NCI-H69 (cell line): Measurements from ENCODE around the gene P2RX5.

ENCODE experiments used
- DNase-seq: peaks from one replicate; lab custom pipeline; 2025; lab: John Stamatoyannopoulos, UW

P2RX5 gene

DNA sequence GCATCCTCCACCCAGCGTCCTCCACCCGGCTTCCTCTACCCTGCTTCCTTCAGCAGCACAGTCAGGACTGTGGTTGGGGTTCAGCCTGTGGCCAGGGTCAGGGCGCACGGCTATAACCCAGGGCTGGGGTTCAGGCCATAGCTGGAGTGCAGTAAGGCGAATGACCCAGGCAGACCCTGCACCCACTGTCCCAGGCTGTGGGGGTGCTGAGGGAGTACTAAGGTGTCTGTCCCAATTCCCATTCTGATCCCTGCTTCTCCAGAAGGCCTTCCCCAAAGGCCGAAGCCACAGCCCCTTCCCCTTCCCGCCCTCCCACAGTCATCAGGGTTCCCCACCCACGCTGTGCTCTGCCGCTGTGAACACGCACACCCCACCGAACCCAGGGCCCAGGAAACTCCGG, 14.9 kb downstream of the P2RX5 start:
- DNase-seq = no peak

GRCh38 chr17:3679531-3680126, 16.3 kb downstream of the P2RX5 start:
- DNase-seq = no peak

- no peak for DNase-seq
Measured at GRCh38 chr17:3678821-3679530, 17.0 kb downstream of the P2RX5 start.

DNA sequence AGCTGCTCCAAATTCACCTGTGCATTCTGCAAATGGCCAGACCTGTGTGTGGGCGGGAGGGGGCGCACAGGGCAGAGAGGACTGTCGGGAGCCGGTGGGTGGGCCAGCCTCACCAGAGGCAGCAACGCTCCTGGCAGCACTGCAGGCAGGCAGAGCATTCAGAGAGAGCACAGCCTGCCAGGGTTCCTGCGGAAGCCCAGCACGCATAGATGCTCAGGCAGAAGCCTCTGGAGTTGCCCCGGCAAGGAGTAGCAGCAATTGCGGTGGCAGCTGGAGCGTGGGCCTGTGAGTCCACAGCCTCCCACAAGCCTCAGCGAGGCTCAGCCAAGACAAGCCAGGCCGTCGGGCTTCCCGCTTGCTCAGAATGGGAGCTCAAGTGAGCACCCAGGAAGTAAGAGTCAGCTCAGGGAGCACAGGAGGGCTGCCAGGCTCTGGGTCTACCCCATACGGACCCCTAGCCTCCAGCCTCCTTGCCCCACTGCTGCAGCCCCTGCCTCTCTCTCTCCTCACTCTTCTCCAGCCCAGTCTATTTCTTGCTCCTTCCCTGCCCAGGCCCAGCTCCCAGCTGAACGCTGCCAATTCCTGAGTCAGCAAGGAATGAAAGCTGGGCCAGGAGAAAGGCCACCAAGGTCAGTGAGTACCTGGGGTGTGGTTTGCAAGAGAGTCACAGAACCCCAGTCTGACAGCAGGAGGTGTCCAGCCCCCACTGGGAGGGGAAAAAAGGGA, 17.7 kb downstream of the P2RX5 start:
- DNase-seq = no peak

- DNase-seq = no peak
Measured at GRCh38 chr17:3675886-3676285, 20.1 kb downstream of the P2RX5 start.

DNA sequence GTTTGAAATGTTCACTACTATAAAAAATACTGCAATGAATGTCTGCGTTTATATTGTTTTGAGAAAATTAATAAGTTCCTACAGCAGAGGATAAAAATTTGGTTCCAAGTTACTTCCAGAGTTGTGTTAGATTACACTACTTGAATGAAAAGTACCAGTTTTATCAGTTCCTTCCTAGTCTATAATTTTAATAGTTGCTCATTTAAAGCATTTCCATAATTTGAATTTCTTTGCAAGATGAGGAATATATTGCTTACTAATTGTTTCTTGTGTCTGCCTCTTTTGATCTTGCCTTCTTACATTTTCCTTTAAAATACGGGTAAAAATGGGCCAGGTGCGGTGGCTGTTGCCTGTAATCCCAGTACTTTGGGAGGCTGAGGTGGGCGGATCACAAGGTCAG, 23.4 kb downstream of the P2RX5 start:
- no peak for DNase-seq

DNA sequence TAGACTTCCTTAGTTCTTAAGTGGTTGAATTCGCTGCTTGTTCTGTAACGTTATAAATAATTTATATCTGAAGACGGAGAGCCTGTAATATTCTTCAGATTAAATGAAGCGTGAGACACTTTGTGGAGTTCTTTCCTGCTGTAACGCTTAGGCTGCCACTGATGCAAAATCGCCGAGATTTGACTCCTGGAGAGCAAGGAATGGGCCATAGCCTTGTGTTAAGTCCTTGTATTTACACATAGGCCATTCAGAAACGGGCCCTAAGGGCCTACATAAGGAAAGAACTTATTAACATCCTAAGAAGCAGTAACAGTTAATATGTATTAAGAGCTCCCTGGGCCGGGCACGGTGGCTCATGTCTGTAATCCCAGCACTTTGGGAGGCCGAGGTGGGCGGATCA, 26.4 kb downstream of the P2RX5 start:
- no peak for DNase-seq

DNA sequence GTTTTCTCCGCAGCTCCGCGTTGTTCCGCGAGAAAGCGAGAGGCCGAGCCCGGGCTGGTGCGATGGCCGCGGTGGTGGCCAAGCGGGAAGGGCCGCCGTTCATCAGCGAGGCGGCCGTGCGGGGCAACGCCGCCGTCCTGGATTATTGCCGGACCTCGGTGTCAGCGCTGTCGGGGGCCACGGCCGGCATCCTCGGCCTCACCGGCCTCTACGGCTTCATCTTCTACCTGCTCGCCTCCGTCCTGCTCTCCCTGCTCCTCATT, 26.9 kb downstream of the P2RX5 start:
- DNase-seq = no peak

DNA sequence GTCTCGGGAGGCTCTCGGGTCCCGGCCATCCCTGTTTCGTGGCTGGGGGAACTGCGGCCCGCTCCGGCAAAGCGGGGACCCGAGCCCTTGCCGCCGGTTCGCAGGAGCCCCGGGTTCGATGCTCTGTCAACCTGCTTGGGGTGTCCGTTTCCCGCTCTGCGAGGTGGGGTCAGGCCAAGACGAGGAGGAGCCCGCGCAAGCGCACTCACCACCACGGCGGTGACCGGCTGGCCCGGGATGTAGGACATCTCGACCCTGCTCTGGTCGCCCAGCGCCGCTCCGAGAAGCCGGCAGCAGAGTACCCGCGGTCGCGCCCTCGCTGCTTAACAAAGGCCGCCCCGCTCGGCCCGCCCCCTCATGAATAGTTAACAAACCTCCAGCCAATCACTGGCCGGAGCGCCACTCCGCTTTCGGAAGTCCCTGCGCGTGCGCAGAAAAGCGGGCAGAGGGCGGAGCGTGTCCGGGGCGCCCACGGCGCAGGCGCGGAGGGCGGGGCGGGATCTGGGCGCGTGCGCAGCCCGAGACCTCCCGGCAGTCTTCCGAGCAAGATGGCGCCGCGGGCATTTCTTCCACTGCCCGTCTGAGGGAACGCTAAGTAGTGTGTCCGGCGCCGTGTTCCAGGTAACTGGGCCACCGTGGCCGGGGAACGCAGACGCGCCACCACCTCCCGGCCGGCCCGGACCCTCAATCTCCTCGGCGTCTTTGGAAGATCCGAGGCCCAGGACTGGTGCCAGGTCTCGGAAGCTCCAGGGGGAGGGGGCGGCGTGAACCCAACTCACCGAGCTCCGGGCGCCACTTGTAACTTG, 27.5 kb downstream of the P2RX5 start, which contains the start of the genes EMC6 and TAX1BP3:
Gene EMC6 (plus strand): TSS at position 534 of the 806 bp plus-strand sequence. CDS start 335 bp downstream, outside the sequence.
Gene TAX1BP3 (minus strand): TSS at position 300 of the 806 bp plus-strand sequence. CDS start 52 bp downstream, at position 248.
- DNase-seq = peak; percentile 95

GRCh38 chr17:3667366-3668278, 28.3 kb downstream of the P2RX5 start:
- DNase-seq = peak; percentile 69

GRCh38 chr17:3666516-3666915, 29.4 kb downstream of the P2RX5 start:
- no peak for DNase-seq

- no peak for DNase-seq
Measured at GRCh38 chr17:3665834-3666233, 30.1 kb downstream of the P2RX5 start.

- no peak for DNase-seq
Measured at GRCh38 chr17:3663102-3664011, 32.6 kb downstream of the P2RX5 start.

DNA sequence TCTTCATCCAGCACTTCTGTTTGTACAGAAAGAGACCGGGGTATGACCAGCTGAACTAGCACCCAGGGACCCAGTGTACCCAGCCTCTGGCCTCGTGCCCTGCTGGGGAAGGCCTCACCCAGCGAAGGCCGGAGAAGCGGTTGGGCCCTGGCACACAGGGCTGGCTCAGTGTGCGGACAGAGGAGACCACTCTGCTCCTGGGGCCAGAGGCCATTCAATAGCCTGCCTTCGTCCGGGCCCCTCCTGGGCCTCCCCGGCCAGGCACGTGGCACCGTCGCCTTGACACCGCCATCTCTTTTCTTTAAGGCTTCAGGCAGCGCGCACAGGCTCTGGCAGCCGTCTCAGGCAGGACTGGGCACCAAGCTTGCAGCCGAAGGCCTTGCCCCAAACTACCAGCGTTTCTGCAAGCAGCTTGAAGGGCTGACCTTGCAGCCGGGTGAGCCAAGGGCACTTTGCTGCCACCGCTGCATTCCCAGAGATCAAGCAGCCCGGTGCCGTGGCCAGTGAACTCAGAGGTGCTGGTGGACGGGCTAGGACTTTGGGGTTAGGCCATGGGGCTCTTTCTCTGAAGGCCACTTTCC, 35.6 kb downstream of the P2RX5 start:
- no peak for DNase-seq

DNA sequence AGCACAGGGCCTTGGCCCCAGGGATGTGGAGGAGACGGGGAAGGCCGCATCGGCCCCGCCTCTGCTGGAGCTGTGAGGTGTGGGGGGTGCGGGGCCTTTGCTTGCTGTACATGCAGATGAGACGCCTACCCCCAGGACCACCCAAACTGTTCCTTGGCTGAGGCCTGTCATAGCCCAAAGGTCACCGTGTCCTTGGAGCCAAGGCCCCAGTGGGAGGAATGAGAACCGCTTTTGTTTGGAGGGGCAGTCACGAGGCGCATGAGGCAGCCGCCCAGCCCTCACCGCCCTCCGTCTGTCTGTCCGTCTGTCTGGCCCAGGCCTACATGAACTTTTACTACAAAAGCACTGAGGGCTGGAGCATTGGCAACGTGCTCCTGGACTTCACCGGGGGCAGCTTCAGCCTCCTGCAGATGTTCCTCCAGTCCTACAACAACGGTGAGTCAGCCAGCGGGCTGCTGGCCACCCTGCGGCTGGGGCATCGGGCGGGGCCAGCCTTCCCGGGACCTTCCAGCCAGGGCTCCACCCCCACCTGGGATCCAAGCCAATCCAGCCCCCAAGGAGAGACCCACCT, 36.3 kb downstream of the P2RX5 start:
- DNase-seq = no peak

DNA sequence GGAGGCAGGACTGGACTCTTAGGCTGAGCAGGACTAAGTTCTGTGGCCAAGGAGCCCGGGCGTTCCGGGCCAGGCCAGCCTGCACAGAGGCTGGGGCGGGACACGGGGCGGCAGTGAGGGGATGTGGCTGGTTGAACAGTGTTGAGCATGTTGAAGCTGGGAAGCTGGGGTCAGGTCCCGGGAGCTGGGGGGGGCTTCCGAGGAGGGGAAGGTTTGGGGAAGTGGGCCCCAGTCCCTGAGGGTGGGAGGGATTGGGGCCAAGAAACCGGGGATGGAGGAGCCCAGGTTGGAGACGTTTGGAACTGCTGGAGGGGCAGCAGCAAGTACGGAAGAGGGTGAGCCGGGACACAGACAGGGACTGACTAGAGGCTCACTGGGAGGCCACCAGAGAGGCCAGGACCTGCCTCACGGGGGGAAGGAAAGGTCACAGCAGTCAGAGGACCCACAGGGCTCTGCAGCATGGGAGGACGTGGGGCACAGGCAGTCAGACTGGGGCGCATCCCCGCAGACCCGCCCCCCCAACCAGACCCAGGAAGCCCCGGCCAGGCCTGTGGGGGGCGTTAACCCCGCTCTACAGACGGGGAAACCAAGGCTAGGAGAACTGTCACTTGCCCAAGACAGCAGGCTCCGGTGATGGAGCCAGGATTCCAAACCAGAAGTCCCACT, 37.0 kb downstream of the P2RX5 start:
- no peak for DNase-seq

DNA sequence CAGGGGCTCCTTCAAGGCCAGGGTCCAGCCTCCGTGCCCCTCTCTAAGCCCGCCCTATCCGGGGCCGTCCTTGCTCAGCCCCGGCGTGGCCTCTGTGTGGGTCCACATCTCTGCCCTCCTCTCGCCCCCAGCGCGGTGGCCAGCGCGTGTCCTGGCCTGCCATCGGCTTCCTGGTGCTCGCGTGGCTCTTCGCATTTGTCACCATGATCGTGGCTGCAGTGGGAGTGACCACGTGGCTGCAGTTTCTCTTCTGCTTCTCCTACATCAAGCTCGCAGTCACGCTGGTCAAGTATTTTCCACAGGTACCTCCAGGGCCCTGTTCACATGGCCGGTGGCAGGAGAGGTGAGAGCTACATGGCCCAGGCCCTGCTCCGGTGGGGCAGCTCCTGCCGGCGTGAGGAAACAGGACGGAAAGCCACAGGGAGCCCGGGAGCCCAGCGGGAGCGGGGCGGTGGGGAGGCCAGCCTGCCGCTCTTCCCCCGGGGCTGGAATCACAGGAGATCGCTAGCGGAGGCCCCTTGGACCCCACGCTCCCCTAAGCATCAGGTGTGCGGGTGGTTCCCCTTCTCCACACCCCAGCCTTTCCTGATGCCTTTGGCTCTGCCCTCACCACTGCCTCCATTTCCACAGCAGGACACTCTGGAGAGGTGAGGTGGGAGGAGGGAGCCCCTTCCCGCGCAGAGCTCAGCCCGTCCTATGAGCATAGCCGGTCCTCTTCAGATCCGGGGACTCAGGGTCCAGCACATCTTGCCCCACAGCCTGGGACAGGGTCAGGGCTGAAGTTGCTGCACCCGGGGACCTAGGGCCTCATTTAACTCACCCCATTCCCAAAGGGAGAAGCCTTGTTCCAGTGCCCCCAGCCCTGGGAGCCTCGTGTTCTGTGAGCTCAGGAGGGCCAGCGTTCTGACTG, 37.8 kb downstream of the P2RX5 start:
- DNase-seq = no peak

DNA sequence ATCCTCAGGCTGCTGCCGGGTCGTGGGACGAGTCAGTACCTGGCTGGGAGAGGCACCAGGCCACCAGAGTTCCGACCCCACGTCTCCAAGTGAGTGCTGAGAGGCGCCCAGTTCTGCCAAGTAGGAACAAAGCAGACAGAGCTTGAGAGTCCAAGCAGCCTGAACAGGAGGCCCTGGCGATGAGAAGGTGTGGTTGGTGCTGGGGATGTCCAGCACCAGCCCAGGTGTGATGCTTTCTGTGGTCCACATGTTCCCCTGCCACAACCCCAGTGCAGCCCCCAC, 38.4 kb downstream of the P2RX5 start:
- no peak for DNase-seq
